Measurements from ENCODE around the gene HM13.
"Not testable (repeated sequence)": the region's sequence is repeated elsewhere in the genome, so short reads cannot be mapped to it uniquely, and the experiment has no call there.

Gene HM13

DNA sequence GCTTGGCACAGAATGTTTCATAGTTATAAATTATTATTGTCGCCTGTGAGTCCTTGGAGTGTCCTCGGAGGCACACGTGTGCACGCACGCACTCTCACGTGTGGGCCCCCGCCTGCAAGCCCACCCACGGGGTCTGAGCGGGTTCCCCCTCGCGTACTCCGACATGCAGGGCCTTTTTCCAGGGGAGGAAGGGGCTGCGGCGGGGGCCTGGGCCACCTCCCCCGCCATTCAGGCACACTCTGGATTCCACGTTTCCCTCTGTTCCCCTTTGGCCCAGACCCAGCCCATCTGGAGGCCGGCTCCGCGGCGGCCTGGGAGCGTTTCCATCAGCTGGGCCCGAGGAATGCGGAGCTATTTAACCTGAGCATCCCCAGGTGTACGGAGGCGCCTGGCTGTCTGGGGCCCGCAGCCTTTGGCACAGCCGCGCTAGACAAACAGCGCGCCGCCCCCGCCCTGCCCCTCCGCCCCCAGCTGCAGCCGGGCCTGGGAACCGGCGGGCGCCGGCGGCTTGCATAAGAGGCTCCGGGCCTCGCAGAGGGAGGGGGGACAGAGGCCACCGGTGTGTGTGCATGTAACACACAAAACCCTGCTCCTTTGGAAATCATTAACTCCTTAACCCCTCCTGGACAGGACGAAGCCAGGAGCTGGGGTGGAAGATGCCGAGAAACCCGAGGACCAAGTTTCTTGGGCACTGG is 94.2 kb downstream of the HM13 start:
- no peak for DNase-seq (ENCODE audit: low read depth in 2 of 2)

DNA sequence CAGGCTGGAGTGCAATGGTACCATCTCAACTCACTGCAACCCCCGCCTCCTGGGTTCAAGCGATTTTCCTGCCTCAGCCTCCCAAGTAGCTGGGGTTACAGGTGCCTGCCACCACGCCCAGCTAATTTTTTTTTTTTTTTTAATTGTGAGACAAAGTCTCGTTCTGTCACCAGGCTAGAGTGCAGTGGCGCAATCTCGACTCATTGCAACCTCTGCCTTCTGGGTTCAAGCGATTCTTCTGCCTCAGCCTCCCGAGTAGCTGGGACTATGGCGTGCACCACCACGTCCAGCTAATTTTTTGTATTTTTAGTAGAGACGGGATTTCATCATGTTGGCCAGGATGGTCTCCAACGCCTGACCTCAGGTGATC is 98.0 kb downstream of the HM13 start:
- DNase-seq (ENCODE audit: low read depth in 2 of 2): not testable (repeated sequence)

DNA sequence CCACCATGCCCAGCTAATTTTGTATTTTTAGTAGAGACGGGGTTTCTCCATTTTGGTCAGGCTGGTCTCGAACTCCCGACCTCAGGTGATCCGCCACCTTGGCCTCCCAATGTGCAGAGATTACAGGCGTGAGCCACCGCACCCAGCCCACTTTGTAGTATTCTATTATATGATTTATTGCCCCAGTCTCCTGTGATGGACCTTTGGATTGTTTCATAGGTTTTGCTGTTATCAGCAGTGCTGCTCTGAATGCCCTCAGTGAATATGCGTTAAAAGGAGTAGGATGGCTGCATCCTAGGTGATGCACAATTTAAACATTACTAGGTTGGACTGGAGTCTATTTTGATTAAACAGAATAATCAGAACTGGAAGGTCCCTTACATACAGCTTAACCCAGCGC is 101.2 kb downstream of the HM13 start:
- no peak for DNase-seq (ENCODE audit: low read depth in 2 of 2)

DNA sequence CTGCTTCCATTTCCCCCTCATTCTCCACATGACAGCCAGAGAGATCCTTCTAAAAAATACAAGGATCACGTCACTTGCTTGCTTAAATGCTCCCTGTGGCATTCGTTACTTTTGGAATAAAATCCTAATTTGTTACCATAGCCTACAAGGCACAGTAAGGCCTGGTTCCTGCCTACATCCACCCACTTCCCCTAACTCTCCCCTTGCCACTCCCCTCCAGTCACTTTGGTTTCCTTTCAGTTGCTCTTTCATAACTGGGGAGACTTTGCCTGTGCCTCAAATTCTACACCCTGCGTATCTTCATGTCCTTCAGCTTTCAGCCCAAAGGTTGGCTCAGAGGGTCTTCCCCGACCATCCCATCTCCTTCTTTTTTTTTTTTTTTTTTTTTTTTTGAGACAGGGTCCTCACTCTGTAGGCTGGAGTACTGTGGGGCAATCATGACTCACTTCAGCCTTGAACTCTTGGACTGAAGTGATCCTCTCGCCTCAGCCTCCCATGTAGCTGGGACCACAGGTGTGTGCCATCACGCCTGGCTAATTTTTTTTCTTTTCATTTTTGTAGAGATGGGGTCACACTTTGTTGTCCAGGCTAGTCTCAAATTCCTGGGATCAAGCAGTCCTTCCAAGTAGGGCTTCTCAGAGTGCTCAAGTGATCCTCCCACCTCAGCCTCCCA is 103.3 kb downstream of the HM13 start:
- DNase-seq (ENCODE audit: low read depth in 2 of 2): no peak
